WTC11 (cell line): ENCODE results near the gene SRRM3.
"Not testable (repeated sequence)": the region's sequence is repeated elsewhere in the genome, so short reads cannot be mapped to it uniquely, and the experiment has no call there.

Experiments
- CREB1 ChIP-seq: sonication (generic); formaldehyde crosslinking; IDR thresholded peaks from 2 replicates; pipeline ENCODE4 v1.8.0; 2023; ENCODE audit warnings: mild to moderate bottlenecking, missing genetic modification reagents
- JUN ChIP-seq: sonication (generic); formaldehyde crosslinking; IDR thresholded peaks from 2 replicates; pipeline ENCODE4 v1.8.0; 2023; ENCODE audit warnings: mild to moderate bottlenecking, missing genetic modification reagents
- MAX ChIP-seq: sonication (generic); formaldehyde crosslinking; IDR thresholded peaks from 2 replicates; pipeline ENCODE4 v1.8.0; 2022; ENCODE audit warnings: mild to moderate bottlenecking, missing genetic modification reagents
- SP1 ChIP-seq: sonication (generic); formaldehyde crosslinking; conservative IDR thresholded peaks from 2 replicates; pipeline ENCODE4 v1.8.1; 2022; ENCODE audit warnings: missing genetic modification reagents
- TCF7 ChIP-seq: sonication (generic); formaldehyde crosslinking; IDR thresholded peaks from 2 replicates; pipeline ENCODE4 v1.8.0; 2022; ENCODE audit warnings: mild to moderate bottlenecking, low read depth, missing genetic modification reagents, moderate library complexity
- ZNF423 ChIP-seq: fragments of 250-450 bp; sonication (Bioruptor Pico); IDR thresholded peaks from 2 replicates; pipeline ENCODE4 v2.1.2; 2022; ENCODE audit warnings: mild to moderate bottlenecking, moderate library complexity
- ZNF512 ChIP-seq: sonication (generic); formaldehyde crosslinking; IDR thresholded peaks from 2 replicates; pipeline ENCODE4 v1.8.1; 2022; ENCODE audit warnings: missing genetic modification reagents, borderline replicate concordance
- TF ChIP-seq, protein P1 (sequence below): fragments of 200-600 bp; IDR thresholded peaks from 2 replicates; pipeline ENCODE4 v1.8.0; 2022; ENCODE audit warnings: antibody characterized with exemption
- TF ChIP-seq, protein P2 (sequence below): sonication (generic); formaldehyde crosslinking; IDR thresholded peaks from 2 replicates; pipeline ENCODE4 v1.8.1; 2023; ENCODE audit warnings: mild to moderate bottlenecking, missing genetic modification reagents
- TF ChIP-seq, protein P3 (sequence below): sonication (generic); formaldehyde crosslinking; IDR thresholded peaks from 2 replicates; pipeline ENCODE4 v1.8.0; 2022; ENCODE audit warnings: mild to moderate bottlenecking, missing genetic modification reagents

DNA sequence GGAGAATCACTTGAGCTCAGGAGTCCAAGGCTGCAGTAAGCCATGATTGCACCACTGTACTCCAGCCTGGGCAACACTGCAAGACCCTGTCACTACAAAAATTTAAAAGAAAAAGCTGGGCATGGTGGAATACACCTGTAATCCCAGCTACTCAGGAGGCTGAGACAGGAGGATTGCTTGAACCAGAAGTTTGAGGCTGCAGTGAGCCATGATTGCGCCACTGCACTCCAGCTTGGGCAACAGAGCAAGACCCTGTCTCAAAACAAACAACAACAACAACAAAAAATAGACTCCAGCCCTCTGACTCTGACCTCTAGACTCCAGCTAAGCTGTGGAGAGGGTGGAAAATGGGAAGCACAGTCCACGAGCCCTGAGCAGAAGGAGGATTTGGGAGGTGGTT is 69.7 kb downstream of the SRRM3 start:
- TF ChIP-seq, protein P1, sequence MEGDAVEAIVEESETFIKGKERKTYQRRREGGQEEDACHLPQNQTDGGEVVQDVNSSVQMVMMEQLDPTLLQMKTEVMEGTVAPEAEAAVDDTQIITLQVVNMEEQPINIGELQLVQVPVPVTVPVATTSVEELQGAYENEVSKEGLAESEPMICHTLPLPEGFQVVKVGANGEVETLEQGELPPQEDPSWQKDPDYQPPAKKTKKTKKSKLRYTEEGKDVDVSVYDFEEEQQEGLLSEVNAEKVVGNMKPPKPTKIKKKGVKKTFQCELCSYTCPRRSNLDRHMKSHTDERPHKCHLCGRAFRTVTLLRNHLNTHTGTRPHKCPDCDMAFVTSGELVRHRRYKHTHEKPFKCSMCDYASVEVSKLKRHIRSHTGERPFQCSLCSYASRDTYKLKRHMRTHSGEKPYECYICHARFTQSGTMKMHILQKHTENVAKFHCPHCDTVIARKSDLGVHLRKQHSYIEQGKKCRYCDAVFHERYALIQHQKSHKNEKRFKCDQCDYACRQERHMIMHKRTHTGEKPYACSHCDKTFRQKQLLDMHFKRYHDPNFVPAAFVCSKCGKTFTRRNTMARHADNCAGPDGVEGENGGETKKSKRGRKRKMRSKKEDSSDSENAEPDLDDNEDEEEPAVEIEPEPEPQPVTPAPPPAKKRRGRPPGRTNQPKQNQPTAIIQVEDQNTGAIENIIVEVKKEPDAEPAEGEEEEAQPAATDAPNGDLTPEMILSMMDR: not testable (repeated sequence)
- TF ChIP-seq JUN (CRISPR knock-in tag); ZNF512 (CRISPR knock-in tag); MAX; TCF7 (CRISPR knock-in tag); ZNF423 (CRISPR knock-in tag); CREB1 (CRISPR knock-in tag); SP1 (CRISPR knock-in tag): not testable (repeated sequence)
- TF ChIP-seq, protein P2, sequence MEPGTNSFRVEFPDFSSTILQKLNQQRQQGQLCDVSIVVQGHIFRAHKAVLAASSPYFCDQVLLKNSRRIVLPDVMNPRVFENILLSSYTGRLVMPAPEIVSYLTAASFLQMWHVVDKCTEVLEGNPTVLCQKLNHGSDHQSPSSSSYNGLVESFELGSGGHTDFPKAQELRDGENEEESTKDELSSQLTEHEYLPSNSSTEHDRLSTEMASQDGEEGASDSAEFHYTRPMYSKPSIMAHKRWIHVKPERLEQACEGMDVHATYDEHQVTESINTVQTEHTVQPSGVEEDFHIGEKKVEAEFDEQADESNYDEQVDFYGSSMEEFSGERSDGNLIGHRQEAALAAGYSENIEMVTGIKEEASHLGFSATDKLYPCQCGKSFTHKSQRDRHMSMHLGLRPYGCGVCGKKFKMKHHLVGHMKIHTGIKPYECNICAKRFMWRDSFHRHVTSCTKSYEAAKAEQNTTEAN: not testable (repeated sequence)
- TF ChIP-seq, protein P3, sequence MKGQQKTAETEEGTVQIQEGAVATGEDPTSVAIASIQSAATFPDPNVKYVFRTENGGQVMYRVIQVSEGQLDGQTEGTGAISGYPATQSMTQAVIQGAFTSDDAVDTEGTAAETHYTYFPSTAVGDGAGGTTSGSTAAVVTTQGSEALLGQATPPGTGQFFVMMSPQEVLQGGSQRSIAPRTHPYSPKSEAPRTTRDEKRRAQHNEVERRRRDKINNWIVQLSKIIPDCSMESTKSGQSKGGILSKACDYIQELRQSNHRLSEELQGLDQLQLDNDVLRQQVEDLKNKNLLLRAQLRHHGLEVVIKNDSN (CRISPR knock-in tag): not testable (repeated sequence)
